Astrocyte (in vitro differentiated cells and primary cell): ENCODE measurements around the gene TRPV5.

Source experiments
- EZH2 ChIP-seq: IDR thresholded peaks from 2 replicates; pipeline ENCODE4 v1.6.1; 2012; ENCODE audit warnings: mild to moderate bottlenecking, low read length, inconsistent platforms; ENCODE audit not compliant: insufficient read depth
- TF ChIP-seq, protein P1 (sequence below): IDR thresholded peaks from 2 replicates; pipeline ENCODE4 v1.5.1; 2011; ENCODE audit warnings: low read depth, mild to moderate bottlenecking, inconsistent platforms, low read length, moderate library complexity; ENCODE audit not compliant: insufficient read depth

DNA sequence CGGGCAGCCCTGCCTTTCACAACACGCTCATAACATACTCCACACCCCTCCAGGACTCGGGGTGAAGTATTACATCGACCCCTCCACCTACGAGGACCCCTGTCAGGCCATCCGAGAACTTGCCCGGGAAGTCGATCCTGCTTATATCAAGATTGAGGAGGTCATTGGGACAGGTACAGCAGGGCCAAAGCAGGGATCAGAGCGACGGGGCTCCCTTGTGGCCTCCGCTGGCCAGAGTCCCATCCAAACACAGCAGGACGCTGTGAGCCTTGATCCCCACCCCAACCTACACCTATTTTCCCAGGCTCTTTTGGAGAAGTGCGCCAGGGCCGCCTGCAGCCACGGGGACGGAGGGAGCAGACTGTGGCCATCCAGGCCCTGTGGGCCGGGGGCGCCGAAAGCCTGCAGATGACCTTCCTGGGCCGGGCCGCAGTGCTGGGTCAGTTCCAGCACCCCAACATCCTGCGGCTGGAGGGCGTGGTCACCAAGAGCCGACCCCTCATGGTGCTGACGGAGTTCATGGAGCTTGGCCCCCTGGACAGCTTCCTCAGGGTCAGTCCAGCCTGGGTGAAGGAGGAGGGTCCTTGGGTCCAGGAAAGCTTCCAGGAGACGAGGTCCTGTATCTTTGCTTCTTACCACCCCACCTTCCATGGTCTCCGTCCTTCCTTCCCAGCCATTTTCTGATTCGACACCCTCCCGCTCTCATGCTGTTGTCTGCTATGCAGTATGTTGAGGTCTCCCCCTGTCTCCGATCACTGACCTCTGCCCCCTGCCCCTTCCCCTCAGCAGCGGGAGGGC, 65.2 kb downstream of the TRPV5 start:
- TF ChIP-seq, protein P1, sequence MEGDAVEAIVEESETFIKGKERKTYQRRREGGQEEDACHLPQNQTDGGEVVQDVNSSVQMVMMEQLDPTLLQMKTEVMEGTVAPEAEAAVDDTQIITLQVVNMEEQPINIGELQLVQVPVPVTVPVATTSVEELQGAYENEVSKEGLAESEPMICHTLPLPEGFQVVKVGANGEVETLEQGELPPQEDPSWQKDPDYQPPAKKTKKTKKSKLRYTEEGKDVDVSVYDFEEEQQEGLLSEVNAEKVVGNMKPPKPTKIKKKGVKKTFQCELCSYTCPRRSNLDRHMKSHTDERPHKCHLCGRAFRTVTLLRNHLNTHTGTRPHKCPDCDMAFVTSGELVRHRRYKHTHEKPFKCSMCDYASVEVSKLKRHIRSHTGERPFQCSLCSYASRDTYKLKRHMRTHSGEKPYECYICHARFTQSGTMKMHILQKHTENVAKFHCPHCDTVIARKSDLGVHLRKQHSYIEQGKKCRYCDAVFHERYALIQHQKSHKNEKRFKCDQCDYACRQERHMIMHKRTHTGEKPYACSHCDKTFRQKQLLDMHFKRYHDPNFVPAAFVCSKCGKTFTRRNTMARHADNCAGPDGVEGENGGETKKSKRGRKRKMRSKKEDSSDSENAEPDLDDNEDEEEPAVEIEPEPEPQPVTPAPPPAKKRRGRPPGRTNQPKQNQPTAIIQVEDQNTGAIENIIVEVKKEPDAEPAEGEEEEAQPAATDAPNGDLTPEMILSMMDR, result no peak
- no peak for TF ChIP-seq EZH2
